GOT3 (cell line): ENCODE measurements around the gene HNRNPAB.
"Not testable (repeated sequence)": the region's sequence is repeated elsewhere in the genome, so short reads cannot be mapped to it uniquely, and the experiment has no call there.

ENCODE experiments used
- DNase-seq: peaks from one replicate; lab custom pipeline; 2025; ENCODE audit warnings: mixed read lengths; lab: John Stamatoyannopoulos, UW

HNRNPAB gene

DNA sequence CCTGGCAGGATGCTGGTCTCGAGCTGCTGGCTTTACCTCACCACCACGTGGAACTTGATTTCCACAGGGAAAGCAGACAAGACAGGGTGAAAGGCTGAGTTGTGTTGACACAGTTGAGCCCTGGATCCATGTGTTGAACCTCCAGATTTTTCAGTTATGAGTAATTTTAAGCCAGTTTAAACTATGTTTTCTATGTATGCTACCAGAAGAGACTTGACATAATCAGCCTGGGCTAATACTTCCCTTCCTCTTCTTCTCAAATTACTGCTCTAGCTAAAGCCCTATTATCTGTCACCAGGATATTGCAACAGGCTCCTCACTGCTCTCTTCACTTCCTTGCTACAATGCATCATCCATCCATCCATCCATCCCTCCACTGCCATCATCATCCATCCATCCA, 40.2 kb downstream of the HNRNPAB start:
- DNase-seq: no peak

DNA sequence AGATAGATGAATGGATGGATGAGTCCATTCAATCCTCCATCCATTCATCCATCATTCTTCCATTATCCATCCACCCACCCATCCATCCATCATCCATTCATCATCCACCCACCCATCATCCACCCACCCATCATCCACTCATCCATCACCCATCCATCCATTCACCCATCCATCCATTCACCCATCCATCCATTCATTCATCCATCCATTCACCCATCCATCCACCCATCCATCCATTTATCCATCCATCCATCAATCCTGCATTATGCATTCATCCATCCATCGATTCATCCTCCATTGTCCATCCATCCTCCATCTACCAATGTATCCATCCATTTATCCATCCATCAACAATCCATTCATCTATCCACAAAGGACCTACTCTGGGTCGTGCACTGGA, 41.1 kb downstream of the HNRNPAB start:
- DNase-seq: no peak

DNA sequence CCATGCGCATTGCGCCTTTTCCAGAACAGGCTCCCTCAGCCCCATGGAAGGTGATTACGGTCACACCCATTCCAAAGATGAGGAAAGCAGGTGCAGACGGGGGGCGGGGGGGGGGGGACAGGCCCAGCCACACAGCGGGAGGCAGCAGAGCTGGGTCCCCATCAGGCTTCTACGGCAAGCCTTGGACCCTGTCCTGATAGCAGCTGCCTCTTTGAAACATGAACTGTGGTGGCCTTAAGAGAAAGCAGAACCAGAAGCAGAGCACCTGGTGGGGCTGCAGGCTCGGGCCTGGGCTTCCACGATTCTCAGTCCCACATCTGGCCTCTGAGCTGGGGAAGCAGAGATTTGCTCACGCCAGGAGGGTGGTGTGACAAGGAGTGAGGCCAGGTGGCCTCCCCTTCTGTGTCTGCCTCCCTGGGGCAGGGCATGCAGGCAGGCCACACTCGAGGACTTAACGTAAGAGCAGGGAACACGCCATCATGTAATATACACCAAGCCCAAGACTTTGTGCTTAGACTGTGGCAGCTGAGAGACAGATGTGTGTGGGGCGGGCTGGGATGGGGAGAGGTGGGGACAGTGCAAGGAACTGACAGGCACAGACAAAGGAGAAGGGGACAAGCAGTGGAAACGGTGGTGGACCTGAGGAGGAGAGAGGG, 42.4 kb downstream of the HNRNPAB start:
- DNase-seq: no peak

DNA sequence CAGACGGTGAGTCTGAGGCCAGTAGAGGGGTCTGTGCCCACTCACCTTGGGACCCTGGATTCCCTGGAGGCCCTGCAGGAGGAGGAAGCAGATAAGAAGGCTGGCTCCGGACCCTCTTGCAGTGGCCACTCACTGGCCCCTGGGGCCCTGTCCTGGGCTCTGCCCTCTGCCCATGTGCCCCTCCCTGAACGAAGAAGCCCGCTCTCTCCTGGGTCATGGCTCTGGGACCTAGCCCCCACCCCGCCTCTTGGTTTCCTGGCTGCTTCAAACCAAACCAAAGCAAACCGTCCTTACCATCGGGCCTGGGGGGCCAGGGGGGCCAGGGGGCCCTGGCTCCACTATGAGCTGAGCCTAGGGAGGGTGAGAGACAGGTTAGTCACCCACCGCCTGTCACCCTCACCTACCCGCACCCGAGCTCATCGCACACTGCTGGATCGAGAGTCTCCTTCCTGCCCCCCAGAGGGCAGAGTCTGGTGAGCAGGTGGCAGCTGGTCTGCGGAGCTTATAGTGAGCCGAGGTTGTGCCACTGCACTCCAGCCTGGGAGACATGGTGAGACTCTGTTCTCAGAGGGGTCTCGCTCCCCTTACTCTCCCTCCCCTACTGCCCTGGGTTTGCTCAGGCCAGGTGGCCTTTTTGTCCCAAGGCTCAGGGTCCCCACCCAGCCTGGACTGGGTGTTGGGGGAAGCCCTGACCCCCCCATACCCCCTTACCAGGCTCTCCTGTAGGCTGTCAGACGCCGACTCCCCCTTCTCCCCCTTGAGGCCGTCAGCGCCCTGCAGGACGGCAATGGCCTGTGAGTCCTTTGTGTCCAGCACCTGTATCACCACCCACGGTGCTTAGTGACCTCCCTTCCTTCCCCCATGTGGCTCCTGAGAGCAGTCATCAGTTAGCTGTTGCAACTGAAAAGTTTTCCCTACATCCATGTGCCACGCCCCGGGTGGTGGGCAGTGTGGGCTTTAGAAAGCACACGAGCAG, 43.4 kb downstream of the HNRNPAB start:
- DNase-seq: no peak

DNA sequence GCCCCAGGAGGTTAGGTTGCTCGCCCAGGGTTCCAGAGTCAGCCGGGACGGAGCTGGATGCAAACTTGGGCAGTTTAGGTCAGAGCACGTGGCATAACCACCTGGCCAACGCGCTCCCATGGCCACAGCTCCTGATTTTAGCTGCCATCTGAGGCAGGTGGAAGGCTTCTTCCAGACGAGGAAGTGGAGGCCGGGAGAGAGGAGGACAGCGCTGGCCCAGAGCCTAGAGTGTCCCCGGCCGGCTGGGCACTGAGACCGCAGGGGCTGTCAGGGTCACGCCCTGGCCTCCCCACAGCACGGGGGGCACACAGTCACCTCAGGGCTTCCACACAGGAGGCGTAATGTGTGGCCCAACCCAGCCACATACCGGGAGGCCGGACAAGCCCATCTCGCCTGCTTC, 44.4 kb downstream of the HNRNPAB start:
- no peak for DNase-seq

DNA sequence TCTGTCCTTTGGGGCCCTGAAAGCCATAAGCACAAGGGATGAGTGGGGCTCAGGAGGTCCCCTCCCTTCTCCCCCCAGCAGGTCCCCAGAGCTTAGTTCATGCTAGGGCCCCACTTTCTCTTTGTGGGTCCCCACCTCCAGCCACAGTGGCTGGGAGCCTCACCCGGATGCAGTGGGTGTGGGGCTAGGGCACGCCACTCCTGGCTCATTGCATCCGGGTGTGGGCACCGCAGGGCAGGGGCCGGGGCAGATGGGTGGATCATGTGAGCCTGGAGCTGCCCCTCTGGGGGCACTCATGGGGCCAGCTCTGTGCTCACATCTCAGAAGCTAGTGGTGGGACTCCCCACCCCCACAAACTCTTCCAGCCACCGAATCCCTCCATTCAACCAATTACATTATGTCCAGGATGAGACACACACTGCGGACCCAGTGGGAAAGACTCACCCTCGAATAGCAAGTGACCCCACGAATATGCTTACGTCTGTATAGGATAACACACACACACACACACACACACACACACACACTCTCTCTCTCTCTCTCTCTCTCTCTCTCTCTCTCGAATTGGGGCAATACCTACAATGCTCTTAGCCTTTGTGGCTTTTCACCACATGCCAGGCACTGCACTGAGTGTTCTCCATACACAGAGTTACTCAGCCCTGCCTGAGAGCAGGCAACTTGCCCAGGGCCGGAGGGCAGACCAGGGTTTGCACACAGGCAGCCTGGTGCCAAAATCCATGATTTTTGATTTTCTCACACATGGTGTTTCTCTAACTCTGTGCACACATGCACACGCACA, 45.1 kb downstream of the HNRNPAB start:
- peak; percentile 51 for DNase-seq

DNA sequence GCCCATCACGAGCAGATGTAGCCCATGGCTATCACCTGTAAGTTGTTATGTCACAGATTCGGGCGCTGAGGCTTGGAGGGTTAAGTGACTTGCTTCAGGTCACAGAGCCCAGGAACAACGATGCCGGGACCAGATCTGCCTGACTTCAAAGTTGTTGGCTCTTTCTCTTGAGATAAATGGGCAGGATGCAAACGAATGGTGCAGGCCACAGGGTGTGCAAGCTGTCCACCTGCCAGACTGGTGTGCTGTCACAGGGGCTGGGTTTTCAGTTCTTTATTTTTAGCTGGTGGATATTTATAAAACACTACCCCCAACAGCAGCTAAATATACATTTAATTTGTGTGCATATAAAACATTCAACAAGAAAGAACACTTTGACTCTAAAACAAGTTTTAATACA, 45.9 kb downstream of the HNRNPAB start:
- no peak for DNase-seq

DNA sequence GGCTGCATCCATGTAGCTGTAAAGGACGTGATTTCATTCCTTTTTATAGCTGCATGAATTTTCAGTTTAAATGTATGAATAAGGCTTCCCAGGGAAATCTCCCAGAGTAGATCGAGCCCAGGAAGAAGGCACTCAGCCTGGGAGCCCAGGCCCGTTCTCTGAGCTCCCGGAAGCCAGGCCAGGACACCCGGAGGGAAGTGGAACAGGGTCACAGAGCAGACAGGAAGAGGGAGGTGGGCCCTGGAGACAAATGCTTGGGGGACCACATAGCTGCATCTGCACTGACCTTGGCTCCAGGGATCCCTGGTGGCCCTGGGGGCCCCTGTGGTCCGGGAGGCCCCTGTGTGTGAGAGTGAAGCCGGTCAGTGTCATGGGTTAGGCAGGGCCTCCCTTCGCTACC, 47.9 kb downstream of the HNRNPAB start:
- no peak for DNase-seq

DNA sequence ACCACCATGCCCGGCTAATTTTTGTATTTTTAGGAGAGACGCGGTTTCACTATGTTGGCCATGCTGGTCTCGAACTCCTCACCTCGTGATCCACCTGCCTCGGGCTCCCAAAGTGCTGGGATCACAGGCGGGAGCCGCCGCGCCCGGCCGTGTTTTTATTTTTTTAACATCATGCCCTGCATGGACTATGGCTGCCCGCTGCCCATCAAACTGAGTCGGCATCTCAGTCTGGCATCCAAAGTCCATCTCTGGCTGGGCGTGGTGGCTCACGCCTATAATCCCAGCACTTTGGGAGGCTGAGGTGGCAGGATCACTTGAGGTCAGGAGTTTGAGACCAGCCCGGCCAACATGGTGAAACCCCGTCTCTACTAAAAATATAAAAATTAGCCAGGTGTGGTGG, 49.3 kb downstream of the HNRNPAB start:
- not testable (repeated sequence) for DNase-seq

DNA sequence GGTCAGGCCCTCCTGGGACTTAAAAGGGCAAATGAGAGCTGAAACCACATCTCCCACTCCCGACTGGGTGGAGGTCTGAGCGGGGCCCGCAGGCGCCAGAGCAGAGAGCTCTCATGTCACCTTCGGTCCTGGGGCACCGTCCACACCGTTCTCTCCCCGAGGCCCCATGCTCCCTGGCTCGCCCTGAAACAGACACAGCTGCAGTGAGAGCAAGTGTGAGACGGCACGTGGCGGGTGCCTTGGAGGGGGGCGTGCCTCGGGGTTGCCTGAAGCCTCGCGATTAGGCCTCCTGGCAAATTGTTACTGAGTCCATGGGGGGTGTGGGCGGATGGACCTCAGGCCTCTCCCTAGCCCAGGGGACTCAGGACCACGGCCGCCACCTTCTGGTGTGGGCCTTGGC, 52.4 kb downstream of the HNRNPAB start:
- DNase-seq: no peak

DNA sequence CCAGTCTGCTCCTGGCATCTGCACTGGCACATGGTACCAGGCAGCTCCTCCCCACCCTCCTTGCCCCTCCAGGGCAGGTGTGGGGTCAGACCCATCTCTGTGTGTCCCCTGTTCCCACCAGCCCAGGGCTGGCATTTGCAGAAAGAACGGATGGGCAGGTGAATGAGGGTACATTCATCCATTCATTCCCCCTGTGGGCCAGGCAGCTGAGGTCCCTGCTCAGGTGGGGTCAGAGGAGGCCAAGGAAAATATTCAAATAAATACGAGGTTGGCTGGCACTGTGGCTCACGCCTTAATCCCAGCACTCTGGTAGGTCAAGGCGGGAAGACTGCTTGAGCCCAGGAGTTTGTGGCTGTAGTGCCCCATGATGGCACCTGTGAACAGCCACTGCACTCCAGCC, 53.3 kb downstream of the HNRNPAB start:
- DNase-seq: no peak

DNA sequence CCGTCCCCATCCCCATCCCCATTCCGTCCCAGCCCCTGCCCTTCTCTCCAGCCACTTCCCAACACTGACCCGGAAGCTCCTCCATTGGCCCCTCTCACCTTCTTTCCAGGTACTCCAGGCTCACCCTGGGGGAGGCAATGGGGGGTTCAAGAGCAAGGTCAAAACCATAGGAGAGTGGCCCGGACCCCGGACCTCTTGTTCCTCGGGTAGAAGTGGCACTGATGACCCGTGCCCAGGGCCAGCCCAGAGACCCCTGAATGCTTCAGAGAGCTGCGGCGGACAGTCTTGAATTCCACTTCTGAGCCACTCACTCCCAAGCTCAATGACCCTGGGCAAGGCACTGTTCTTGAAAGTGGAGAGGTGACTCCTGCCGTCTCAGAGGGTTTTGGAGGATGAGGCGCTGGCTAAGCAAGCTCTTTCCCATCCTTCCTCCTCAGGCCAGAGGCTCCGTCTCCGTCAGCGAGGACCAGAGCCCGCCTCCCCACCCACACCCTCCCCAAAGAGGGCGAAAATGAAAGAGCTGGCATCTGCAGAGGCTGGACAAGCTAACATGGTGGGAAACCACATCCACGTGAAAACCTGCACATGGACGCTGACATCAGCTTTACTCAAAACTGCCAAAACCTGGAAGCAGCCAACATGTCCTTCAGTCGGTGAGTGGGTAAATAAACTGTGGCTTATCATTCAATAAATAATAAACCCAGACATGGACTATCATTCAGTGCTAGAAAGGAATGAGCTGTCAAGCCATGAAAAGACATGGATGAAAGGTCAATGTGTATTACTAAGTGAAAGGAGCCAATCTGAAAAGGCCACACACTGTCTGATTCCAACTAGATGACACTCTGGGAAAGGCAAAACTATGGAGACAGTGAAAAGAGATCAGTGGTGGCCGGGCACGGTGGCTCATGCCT, 55.5 kb downstream of the HNRNPAB start:
- DNase-seq: no peak
